Peyer's patch (tissue), 4 donors: ENCODE measurements around the gene ATG4B.

Source experiments
- CTCF ChIP-seq, 6 experiments: fragments of 450-650 bp in 4 of 6; fragments of 200-600 bp in 2 of 6; sonication (generic) in 1 of 6; IDR thresholded peaks; one replicate each; pipeline ENCODE4 v1.5.1; 2017 to 2019; ENCODE audit warnings: antibody characterized with exemption in 6 of 6, mild to moderate bottlenecking in 3 of 6, moderate library complexity in 1 of 6
- POLR2A ChIP-seq, 2 donors: fragments of 450-650 bp; IDR thresholded peaks; one replicate each; pipeline ENCODE4 v1.5.1; 2017; ENCODE audit warnings: antibody characterized with exemption in 2 of 2, mild to moderate bottlenecking in 2 of 2, moderate library complexity in 2 of 2

- no peak for TF ChIP-seq POLR2A (IDR thresholded peaks at IDR 0.05)
- no peak for TF ChIP-seq CTCF (IDR thresholded peaks at IDR 0.05)
Measured at GRCh38 chr2:241649404-241649803, 11.9 kb downstream of the ATG4B start.
